NCI-H1694 treated with DMSO at 0.1 percent for 48 hours (cell line): Measurements from ENCODE around the gene GRHL3.

ENCODE experiments used
- DNase-seq: peaks from one replicate; lab custom pipeline; 2025; lab: John Stamatoyannopoulos, UW

The GRHL3 gene

GRCh38 chr1:24393892-24394291 is 74.7 kb downstream of the GRHL3 start:
- DNase-seq, result no peak

DNA sequence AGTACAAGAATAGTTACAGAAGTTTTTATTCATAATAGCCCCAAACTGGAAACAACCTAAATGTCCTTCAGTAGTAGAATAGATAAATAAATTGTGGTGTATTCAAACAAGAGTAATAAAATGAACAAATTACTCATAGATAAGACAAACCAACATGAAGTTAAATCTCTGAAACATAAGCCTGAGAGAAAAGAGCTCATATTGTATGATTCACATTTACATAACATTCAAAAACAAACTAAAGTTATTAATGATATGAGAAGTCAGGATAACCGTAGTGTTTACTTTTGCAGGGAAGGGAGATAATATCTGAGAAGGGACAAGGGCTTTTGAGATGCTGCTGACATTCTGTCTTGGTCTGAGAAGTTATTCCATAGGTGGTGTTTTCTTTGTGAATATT is 80.9 kb downstream of the GRHL3 start:
- no peak for DNase-seq

GRCh38 chr1:24403806-24404205 is 84.6 kb downstream of the GRHL3 start:
- no peak for DNase-seq
